Activated naive CD8-positive, alpha-beta T cell (primary cell): Measurements from ENCODE around the gene ATP1A1.
A peak's percentile ranks its signal among the peaks of the same experiment; 100 is the strongest.

Source experiments
- H3K27ac Mint-ChIP-seq: one replicate; pipeline ENCODE4 v1.8.0; 2021; ENCODE audit warnings: mixed read lengths
- H3K27me3 Mint-ChIP-seq: one replicate; pipeline ENCODE4 v1.8.0; 2021; ENCODE audit warnings: mixed read lengths
- H3K36me3 Mint-ChIP-seq: one replicate; pipeline ENCODE4 v1.8.0; 2021; ENCODE audit warnings: mixed read lengths
- H3K4me1 Mint-ChIP-seq: one replicate; pipeline ENCODE4 v1.8.0; 2021; ENCODE audit warnings: low read depth, mixed read lengths
- H3K4me3 Mint-ChIP-seq: one replicate; pipeline ENCODE4 v1.8.0; 2021; ENCODE audit warnings: mild to moderate bottlenecking, mixed read lengths
- H3K9me3 Mint-ChIP-seq: one replicate; pipeline ENCODE4 v1.8.0; 2021; ENCODE audit warnings: low read depth, mixed read lengths

The ATP1A1 gene

DNA sequence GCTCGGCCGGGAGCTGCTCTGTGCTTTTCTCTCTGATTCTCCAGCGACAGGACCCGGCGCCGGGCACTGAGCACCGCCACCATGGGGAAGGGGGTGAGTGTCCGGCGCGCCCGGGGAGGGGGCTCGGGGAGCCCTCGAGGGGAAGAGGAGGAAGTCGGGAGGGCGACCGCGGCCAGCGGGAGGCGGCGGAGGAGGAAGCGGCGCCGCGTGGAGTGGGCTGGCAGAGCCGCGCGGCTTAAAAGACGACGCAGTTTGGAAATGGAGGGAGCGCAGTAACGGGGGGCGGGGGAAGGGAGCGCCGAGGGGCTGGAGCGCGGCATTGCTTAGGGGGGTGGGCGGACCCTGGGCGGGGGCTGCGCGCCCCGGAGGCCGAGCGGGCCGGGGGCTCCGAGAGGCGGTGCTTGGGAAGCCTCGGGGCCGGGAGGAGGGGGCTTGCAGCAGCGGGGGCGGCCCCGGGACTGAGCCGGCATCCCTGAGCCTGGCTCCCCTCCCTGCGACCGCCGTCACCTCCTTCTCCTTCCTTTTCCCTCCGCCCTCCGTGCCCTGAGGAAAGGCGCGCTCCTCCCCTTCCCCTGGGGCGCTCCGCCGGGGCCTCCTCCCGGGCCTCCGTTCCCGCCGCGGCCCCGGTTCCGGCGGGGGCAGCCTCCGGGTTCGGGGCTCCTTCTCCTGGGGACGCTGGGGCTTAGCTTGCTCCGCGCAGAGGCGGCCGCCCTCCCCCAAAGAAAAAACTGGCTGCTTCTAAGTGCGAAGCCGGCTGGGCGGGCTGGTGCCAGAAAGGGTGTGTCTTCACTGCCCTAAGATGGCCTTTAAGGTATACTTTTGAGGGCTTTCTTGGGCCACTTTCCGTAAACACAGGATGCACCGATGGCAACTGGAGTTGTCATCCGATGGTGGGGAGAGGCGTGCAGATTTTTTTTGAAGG, 648 bp downstream of the ATP1A1 start:
- peak overlapping the region; percentile 96 for H3K4me3 Mint-ChIP-seq
- no peaks in the 10 kb centered on the region for H3K27me3 Mint-ChIP-seq
- peak overlapping the region; percentile 94 for H3K27ac Mint-ChIP-seq
- peaks cover 40% of the 10 kb centered on the region for H3K4me1 Mint-ChIP-seq
- H3K36me3 Mint-ChIP-seq: no peaks in the 10 kb centered on the region
- no peaks in the 10 kb centered on the region for H3K9me3 Mint-ChIP-seq

DNA sequence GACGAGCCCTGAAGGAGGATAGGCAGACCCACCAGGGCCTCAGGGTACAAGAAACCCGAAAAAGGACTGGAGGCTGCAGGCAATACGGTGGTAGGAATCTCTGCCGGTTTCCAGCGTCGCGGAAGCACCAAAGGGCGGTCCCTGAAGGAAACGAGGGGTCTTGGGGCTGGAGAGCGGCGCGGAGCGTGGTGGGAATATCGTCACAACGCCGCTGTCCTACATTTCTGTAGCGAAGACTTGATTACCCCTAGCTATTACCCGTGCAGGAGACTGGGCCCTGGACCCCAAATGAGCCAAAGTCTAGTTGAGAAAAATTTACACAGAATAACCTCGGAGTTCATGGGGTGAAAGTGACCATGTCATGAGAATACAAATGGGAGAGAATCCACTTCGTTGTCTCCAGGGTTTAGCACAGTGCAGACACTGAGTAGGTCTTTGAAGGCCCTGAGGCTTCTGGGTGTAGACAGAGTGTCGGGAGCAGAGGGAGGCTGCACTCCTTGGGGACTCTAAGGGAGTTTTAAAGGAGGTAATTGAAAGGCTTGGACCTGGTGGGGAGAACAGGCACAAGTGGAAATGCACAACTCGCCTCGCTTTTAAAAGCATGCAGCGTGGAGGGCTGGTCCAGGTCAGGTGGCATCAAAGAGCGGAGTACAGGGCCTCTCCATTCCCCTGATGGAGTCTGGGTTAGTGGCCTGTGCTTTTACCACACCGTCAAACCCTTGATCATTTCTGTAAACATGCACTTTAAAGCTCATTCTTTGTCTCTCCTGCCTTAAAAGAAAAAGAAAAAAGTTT, 1.5 kb downstream of the ATP1A1 start:
- H3K4me1 Mint-ChIP-seq: peaks cover 49% of the 10 kb centered on the region
- H3K27ac Mint-ChIP-seq: peak overlapping the region; percentile 94
- no peaks in the 10 kb centered on the region for H3K36me3 Mint-ChIP-seq
- H3K9me3 Mint-ChIP-seq: no peaks in the 10 kb centered on the region
- H3K4me3 Mint-ChIP-seq: peak overlapping the region; percentile 96
- no peaks in the 10 kb centered on the region for H3K27me3 Mint-ChIP-seq

DNA sequence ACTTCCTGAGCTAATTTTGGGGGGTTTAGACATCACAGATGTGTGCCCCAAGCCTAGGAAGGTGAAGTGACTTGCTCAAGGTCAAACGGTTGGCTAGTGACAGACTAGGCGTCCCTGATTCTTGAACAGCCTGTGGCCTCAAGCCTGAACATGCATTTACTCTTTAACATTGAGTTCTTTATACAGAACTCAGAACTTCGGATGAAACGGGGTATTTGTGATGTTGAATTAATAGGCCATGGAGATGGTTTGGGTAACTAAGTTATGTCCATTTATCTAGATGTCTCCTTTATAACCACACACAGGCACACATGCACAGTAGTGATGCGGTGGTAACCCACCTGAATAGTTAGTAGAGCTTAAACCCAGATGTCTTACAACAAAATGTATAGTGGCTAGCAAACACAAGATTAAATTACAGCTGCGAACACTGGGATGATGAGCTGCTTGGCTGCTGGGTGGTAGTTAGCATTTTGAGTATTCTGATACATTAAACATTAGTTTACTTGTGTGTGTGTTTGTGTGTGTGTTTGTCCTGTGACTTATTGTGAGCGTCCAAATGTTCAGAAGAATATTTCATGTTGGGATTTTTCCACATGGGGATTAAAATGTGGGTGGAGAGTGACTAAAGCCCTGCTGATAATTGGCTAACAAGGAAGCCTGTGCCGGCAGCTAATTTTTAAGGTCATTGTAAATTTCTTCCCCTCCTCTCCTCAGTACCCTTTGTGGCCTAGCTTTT, 2.3 kb downstream of the ATP1A1 start:
- peaks cover 56% of the 10 kb centered on the region for H3K4me1 Mint-ChIP-seq
- no peaks in the 10 kb centered on the region for H3K27me3 Mint-ChIP-seq
- H3K27ac Mint-ChIP-seq: peak overlapping the region; percentile 94
- no peaks in the 10 kb centered on the region for H3K9me3 Mint-ChIP-seq
- H3K36me3 Mint-ChIP-seq: no peaks in the 10 kb centered on the region
- H3K4me3 Mint-ChIP-seq: peak overlapping the region; percentile 96

DNA sequence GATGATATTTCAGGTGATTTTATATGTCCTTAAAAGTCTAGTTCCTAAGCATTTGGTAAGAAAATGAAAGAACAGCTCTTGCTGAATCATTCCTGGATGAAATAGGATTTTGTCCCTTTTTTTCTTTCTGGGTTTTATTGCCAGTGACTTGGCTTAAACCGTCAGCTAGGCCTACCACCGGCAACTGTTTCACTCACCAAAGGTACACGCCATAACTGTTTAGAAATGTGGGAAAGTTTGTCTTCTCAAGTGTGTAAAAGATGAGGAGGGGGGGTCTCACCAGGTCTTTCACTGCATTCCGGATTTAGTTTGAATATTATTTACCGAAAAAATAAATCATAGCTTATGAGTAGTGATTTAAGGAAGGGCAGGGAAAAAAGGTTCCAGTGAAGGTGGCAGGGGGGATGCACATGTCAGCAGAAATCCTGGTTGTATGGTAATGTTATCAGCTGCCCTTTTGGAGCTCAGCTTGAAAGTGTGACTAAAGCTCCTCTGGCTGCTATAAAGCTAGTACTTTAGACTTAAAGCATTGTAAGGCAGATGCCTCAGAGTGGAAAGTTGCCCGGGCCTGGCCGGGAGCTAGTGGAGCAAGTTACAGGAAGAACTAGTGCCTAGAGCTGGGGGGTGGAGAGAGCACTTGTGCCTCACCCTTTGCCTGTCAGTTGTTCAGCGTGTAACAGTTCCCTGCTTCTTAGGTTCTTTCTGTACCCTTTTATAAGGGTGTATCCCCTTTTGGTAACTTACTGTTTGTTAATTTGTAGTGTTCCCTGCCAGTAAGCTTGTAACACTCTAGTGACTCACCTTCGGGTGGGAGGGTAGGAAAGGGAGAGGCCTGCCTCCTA, 3.1 kb downstream of the ATP1A1 start:
- Mint-ChIP-seq H3K4me1 (peaks cover 64% of the 10 kb centered on the region), H3K36me3 (no peaks in the 10 kb centered on the region), H3K27me3 (no peaks in the 10 kb centered on the region), H3K27ac (peak overlapping the region; percentile 94), H3K9me3 (no peaks in the 10 kb centered on the region), H3K4me3 (peak overlapping the region; percentile 96)

DNA sequence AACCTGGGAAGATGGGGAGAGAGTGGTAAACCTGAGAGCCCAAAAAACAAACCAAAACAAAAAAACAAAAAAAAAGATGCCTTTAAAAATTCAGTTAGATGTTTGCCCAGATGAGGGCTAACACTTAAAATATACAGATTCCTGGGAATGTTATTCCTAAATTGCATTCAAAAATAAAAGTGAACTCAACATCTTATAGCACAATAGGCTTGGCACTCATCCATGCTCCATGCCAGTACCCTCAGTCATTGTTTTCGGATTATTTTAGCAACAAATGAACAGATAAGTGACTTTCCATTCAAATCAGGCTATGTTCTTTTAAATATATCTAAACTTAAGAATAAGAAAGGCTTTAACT, 3.7 kb downstream of the ATP1A1 start:
- H3K27ac Mint-ChIP-seq: peak overlapping the region; percentile 94
- no peaks in the 10 kb centered on the region for H3K27me3 Mint-ChIP-seq
- H3K36me3 Mint-ChIP-seq: peaks cover 2% of the 10 kb centered on the region
- H3K9me3 Mint-ChIP-seq: no peaks in the 10 kb centered on the region
- peaks cover 70% of the 10 kb centered on the region for H3K4me1 Mint-ChIP-seq
- H3K4me3 Mint-ChIP-seq: peak overlapping the region; percentile 96

DNA sequence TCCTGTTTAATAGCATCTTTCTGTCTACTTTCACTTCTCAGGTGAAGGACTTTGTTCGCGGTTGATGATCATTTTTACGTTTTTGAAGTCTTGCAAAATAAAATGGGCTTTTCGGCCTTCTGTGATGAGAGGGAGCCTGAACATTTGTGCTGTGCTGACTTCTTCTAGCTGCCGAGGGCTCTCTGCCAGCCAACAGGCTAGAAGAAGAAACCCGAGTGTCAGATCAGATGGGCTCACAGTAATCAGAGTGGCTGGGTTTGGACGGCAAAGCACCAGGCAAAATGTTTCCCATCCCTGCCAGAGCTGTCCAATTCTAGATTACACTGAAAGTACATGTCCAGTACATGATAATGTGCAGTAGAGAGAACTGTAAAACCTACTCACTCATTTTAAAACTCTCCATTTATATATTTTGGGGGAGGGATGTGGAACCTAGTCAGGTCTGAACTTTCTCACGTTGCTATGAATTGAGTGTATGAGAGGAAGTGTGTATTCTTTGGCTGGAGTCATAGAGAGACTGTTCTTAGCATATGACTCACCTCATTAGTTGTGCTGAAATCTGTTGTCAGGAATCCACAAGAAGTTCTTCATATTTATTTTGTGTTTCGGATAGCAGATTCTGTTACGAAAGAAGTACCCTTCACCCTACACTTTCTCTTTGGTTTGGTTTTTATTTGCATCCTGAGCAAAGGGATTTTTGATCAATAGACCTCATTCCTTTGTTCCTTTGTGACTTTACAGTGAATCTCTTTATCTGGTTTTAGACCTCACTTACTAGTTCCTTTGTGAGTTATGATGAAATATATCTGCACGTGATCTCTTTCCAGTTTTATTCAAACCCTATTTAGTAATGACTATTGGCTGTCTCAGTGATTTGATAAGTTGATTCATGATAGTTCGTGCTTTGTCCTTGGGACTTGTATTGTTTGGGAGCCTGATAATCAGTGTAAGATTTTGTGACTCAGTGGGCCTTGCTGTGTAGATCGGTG, 4.8 kb downstream of the ATP1A1 start:
- H3K27ac Mint-ChIP-seq: peak overlapping the region; percentile 94
- peak overlapping the region; percentile 96 for H3K4me3 Mint-ChIP-seq
- no peaks in the 10 kb centered on the region for H3K9me3 Mint-ChIP-seq
- peaks cover 4% of the 10 kb centered on the region for H3K36me3 Mint-ChIP-seq
- H3K27me3 Mint-ChIP-seq: no peaks in the 10 kb centered on the region
- peaks cover 76% of the 10 kb centered on the region for H3K4me1 Mint-ChIP-seq

DNA sequence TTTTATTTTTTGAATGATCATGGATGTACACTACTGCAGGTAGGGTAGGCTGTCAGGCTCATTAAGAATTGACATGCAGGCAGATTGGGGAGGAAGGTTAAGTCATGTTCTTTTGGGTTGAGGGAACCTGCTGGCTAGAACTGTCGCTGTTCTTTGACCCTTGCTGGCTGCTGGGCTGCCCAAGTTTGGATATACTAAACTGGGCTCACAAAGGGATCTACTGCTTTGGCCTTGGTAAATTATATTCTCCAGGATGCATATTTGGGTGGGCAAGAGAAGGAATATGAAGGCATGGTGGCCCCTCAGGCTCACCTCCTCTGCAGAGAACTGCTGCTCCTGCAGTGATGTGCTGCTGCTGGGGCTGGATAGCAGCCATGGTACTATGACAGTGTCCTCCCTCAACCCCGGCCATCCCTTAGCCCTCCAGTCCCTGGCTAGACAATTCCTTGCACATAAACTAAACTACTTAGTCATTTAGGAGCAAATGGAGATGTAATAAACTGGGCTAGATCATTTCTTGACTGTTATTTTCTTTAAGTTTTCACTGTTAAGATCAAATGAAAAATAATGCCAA, 6.1 kb downstream of the ATP1A1 start:
- H3K4me1 Mint-ChIP-seq: peaks cover 89% of the 10 kb centered on the region
- peak overlapping the region; percentile 96 for H3K4me3 Mint-ChIP-seq
- H3K36me3 Mint-ChIP-seq: peaks cover 4% of the 10 kb centered on the region
- H3K9me3 Mint-ChIP-seq: no peaks in the 10 kb centered on the region
- H3K27ac Mint-ChIP-seq: peak overlapping the region; percentile 82
- H3K27me3 Mint-ChIP-seq: no peaks in the 10 kb centered on the region

DNA sequence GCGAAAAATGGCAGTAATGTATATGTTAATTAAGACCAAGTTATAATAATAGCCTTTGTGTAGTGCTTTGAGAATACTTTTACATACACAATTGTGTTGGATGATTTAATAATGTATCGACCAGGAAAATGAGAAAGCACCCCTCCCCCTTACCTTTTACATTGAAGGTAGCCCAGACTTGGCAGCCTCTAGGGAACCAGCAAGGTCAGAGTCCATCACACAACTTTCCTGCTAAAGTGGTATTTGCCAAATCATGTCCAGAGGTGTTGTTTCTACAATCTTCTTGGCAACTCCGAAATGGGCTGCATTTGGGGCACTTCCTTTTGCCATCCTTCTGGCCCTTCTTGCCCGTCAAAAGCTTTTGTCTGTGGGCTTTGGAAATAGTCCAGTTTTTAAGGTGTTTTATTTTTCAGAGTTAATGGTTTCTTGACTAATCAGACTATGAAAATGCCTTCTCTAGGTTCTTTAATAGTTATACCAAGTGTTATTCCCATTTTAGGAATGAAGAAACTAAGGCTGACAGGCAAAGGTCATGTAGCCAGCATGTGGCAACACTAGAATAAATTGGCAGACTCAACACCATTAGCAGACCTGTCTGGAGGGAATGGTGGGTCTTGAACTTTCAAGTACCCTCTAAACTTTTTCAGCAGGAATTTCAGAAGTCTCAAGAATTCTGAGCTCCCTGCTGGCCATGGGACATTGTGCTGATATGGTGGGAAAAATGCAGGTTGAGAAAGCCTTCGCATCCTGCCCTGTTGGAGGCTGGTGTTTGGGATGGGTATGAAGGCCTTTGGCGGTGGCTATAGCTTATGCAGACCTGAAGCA, 6.8 kb downstream of the ATP1A1 start:
- H3K4me3 Mint-ChIP-seq: peak overlapping the region; percentile 96
- H3K36me3 Mint-ChIP-seq: peaks cover 6% of the 10 kb centered on the region
- no peaks in the 10 kb centered on the region for H3K9me3 Mint-ChIP-seq
- no peaks in the 10 kb centered on the region for H3K27me3 Mint-ChIP-seq
- peak overlapping the region; percentile 82 for H3K27ac Mint-ChIP-seq
- H3K4me1 Mint-ChIP-seq: peaks cover 92% of the 10 kb centered on the region

DNA sequence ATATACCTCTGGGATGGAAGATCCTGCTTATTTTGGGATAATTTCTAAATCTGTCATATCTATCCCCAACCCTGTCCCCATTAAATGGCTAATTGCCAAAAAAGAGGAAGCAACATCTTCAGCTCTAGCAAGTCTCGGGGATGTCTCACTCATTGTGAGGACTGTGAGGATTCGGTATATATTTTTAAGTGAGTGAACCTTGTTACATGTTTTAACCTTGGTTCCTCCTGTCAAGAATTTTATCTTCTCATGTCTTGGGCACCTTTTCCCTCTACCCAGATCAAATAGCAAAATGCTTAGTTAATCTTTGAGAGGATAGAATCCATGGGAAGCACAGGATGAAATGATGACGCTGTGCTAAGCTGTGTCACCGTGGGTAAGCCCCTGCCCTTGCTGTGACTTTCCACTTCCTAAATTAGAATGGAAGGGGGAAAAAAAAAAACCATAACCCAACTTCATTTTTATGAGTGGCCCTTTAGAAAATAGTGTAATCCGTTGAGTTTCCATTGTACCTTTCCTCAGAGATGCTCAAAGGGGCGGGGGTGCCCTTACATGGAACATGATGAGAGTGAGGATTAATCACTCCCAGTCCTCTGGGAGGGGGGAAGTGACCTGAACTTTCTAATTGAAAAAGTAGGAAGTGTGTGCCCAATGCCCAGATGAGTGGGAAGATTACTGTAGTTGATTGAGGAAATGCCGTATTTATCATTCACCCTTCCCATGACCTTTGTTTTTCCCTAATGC, 7.6 kb downstream of the ATP1A1 start:
- Mint-ChIP-seq H3K27me3 (no peaks in the 10 kb centered on the region), H3K4me1 (peaks cover 91% of the 10 kb centered on the region), H3K4me3 (peak overlapping the region; percentile 63), H3K27ac (peak overlapping the region; percentile 81), H3K36me3 (peaks cover 9% of the 10 kb centered on the region), H3K9me3 (no peaks in the 10 kb centered on the region)

DNA sequence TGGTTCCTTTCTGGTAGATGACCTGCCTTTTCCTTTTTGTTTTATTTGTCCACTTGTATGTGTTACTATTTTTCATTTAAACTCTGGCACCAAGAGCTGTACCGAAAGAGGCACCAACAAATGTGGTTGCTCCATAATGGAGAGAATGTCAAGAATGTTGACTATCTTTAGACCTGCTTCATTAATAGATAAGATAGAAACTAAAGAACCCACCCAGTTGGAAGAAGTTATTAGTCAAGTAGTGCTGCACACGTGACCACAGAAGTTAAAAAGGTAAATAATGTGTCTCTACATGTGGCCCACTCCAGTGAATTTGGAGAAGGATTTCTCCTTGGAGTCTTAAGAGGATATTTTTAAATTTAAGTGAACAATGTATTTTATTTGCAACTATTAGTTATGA, 9.3 kb downstream of the ATP1A1 start:
- H3K4me3 Mint-ChIP-seq: peak overlapping the region; percentile 61
- H3K27me3 Mint-ChIP-seq: no peaks in the 10 kb centered on the region
- H3K27ac Mint-ChIP-seq: peak overlapping the region; percentile 89
- peaks cover 84% of the 10 kb centered on the region for H3K4me1 Mint-ChIP-seq
- peaks cover 9% of the 10 kb centered on the region for H3K36me3 Mint-ChIP-seq
- H3K9me3 Mint-ChIP-seq: no peaks in the 10 kb centered on the region

DNA sequence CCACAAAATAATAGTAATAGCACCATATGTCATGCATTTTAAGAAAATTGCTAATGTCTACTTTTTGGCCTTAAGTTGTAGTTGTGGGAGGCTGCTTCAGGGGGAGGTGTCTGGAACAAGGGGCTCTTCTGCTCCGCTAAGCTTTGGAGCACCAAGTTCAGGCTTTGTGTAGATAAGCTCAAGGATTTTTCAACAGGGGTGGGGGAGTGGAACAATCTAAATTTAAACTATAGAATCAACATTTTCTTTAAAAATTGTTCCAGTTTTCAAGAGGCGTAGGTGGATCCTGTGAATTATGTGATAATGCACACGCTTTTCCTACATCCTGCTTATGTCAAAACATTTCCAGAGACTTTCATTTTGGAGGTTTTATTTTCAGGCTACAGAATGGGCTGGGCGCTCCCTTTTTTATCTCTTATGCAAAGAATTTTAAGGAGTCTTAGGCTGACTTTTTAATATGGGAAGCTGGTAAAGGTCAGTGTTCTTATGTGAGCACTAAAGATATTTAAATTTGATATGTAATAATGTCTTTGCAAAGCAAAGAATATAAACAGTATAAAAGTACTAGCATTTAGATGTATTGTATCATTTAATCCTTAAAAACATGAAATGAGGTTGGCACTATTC, 9.9 kb downstream of the ATP1A1 start:
- H3K4me3 Mint-ChIP-seq: peak overlapping the region; percentile 61
- H3K9me3 Mint-ChIP-seq: no peaks in the 10 kb centered on the region
- peak overlapping the region; percentile 89 for H3K27ac Mint-ChIP-seq
- peaks cover 84% of the 10 kb centered on the region for H3K4me1 Mint-ChIP-seq
- peaks cover 12% of the 10 kb centered on the region for H3K36me3 Mint-ChIP-seq
- no peaks in the 10 kb centered on the region for H3K27me3 Mint-ChIP-seq
